Caco-2 (cell line): ENCODE results near the gene CEACAM19. TPM values are rescaled to one million over a fixed set of nuclear protein-coding genes. Genes with fewer than 3 reads are reported as not detected.
A peak's percentile ranks its signal among the peaks of the same experiment; 100 is the strongest.

Experiments used
- BruUV-seq: library from RNA; stranded (reverse); fragments of 400-500 nt; replicated peaks from 2 replicates; lab custom pipeline; 2021; lab: Mats Ljungman, UMichigan
- CTCF ChIA-PET: fragments of 300-600 bp; sonication (Branson Sonifier 250); formaldehyde crosslinking; loops from one replicate; lab custom pipeline; 2022; ENCODE audit warnings: antibody characterized with exemption; lab: Charles Lee
- POLR2A ChIA-PET: fragments of 300-600 bp; sonication (Branson Sonifier 250); formaldehyde crosslinking; loops from one replicate; lab custom pipeline; 2022; ENCODE audit warnings: antibody characterized with exemption; lab: Charles Lee
- DNase-seq, 2 experiments: peaks; one replicate each; pipeline versions ENCODE4 v3.0.0 to v3.0.0-alpha.2; 2020 to 2022
- H3K27me3 ChIP-seq: replicated peaks from 2 replicates; pipeline ENCODE4 v1.6.0; 2011; ENCODE audit warnings: low read length; ENCODE audit not compliant: control insufficient read depth, insufficient read depth
- H3K36me3 ChIP-seq: 2 replicates; pipeline ENCODE4 v1.5.1; 2011; ENCODE audit warnings: low read length; ENCODE audit not compliant: control insufficient read depth, insufficient read depth
- H3K4me1 ChIP-seq: fragments of 250-450 bp; sonication (Bioruptor Pico); 2 replicates; pipeline ENCODE4 v1.5.1; 2020; ENCODE audit warnings: mild to moderate bottlenecking
- H3K4me3 ChIP-seq: 2 replicates; pipeline ENCODE4 v1.5.1; 2011; ENCODE audit warnings: low read depth, mild to moderate bottlenecking, control low read depth, low read length
- H3K9me3 ChIP-seq: fragments of 250-450 bp; sonication (Bioruptor Pico); 2 replicates; pipeline ENCODE4 v1.5.1; 2020; ENCODE audit warnings: mild to moderate bottlenecking, moderate library complexity
- H3K27ac Mint-ChIP-seq: one replicate; pipeline ENCODE4 v1.8.0; 2022; ENCODE audit warnings: mixed read lengths; ENCODE audit not compliant: unreplicated experiment
- H3K27me3 Mint-ChIP-seq: one replicate; pipeline ENCODE4 v1.8.0; 2022; ENCODE audit warnings: mixed read lengths; ENCODE audit not compliant: insufficient read depth, unreplicated experiment
- H3K36me3 Mint-ChIP-seq: one replicate; pipeline ENCODE4 v1.8.0; 2022; ENCODE audit warnings: mild to moderate bottlenecking, mixed read lengths; ENCODE audit not compliant: insufficient read depth, unreplicated experiment
- H3K4me1 Mint-ChIP-seq: one replicate; pipeline ENCODE4 v1.8.0; 2022; ENCODE audit warnings: low read depth, mixed read lengths; ENCODE audit not compliant: unreplicated experiment
- H3K4me3 Mint-ChIP-seq: one replicate; pipeline ENCODE4 v1.8.0; 2022; ENCODE audit warnings: mild to moderate bottlenecking, moderate library complexity, mixed read lengths; ENCODE audit not compliant: unreplicated experiment
- H3K9me3 Mint-ChIP-seq: one replicate; pipeline ENCODE4 v1.8.0; 2022; ENCODE audit warnings: mixed read lengths; ENCODE audit not compliant: unreplicated experiment
- intact Hi-C: fragments of 100-400 bp; cut with micrococcal nuclease; formaldehyde crosslinking; loops from one replicate; pipeline ENCODE4 v1.10.0; 2022; ENCODE audit not compliant: unreplicated experiment
- total RNA-seq: library from RNA; stranded (reverse); gene quantifications from 2 replicates; pipeline ENCODE4 v1.2.3, GENCODE V29; 2022
- TF ChIP-seq, protein P1 (sequence below), 2 experiments: fragments of 200-600 bp in 1 of 2; IDR thresholded peaks; 1 replicate in 1 of 2; 2 replicates in 1 of 2; pipeline versions ENCODE4 v1.5.1 to v1.8.0; 2011 to 2022; ENCODE audit warnings: antibody characterized with exemption in 1 of 2, control low read depth in 1 of 2, inconsistent platforms in 1 of 2, low read depth in 1 of 2, low read length in 1 of 2, mild to moderate bottlenecking in 1 of 2, moderate library complexity in 1 of 2; ENCODE audit not compliant: insufficient read depth in 1 of 2, severe bottlenecking in 1 of 2, unreplicated experiment in 1 of 2

CEACAM19 gene
- total RNA-seq, 1 experiment from 2014 or later: 2.9 TPM

DNA sequence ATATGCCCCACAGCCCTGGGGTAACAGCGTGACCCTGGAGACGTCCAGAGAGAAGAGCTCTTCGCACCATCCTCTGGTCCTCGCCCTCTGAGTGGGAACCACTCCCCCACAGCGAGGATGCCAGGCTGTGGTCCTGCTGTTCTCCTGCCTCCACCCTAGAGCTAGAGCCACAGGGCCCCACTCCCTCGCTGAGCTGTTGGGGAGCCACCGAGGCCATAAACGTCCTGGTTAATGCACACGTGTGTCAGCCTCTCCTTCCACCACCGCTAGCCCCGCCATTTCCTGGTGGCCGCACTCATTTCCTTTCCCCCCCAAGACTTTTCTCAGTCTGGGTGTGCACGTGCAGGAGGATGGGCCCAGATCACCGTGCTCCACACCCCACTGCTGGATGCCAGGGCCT lies 39.2 kb downstream of the CEACAM19 start:
- Histone ChIP-seq H3K36me3 (no peaks in the 10 kb centered on the region), H3K27me3 (no peaks in the 10 kb centered on the region), H3K9me3 (peaks cover 10% of the 10 kb centered on the region), H3K4me1 (no peaks in the 10 kb centered on the region), H3K4me3 (no peak overlapping the region)
- Mint-ChIP-seq H3K9me3 (peaks cover 9% of the 10 kb centered on the region), H3K4me1 (peaks cover 3% of the 10 kb centered on the region), H3K4me3 (no peak overlapping the region), H3K27me3 (no peaks in the 10 kb centered on the region), H3K36me3 (peaks cover 18% of the 10 kb centered on the region), H3K27ac (peak overlapping the region; percentile 37)
- no TSS peak for BruUV-seq
- DNase-seq: no peak
- TF ChIP-seq, protein P1, sequence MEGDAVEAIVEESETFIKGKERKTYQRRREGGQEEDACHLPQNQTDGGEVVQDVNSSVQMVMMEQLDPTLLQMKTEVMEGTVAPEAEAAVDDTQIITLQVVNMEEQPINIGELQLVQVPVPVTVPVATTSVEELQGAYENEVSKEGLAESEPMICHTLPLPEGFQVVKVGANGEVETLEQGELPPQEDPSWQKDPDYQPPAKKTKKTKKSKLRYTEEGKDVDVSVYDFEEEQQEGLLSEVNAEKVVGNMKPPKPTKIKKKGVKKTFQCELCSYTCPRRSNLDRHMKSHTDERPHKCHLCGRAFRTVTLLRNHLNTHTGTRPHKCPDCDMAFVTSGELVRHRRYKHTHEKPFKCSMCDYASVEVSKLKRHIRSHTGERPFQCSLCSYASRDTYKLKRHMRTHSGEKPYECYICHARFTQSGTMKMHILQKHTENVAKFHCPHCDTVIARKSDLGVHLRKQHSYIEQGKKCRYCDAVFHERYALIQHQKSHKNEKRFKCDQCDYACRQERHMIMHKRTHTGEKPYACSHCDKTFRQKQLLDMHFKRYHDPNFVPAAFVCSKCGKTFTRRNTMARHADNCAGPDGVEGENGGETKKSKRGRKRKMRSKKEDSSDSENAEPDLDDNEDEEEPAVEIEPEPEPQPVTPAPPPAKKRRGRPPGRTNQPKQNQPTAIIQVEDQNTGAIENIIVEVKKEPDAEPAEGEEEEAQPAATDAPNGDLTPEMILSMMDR (IDR thresholded peaks at IDR 0.05; ENCODE audit: insufficient read depth in 1 of 2, low read depth in 1 of 2, low read length in 1 of 2, severe bottlenecking in 1 of 2, unreplicated experiment in 1 of 2): no peak
- intact Hi-C loops: no loop called here
- ChIA-PET CTCF (interaction anchor here (0.5 kb wide), 1 partner anchor 60 kb away, joined by 3 read pairs; no protein-coding TSS in a partner anchor), POLR2A (no interaction called here)

DNA sequence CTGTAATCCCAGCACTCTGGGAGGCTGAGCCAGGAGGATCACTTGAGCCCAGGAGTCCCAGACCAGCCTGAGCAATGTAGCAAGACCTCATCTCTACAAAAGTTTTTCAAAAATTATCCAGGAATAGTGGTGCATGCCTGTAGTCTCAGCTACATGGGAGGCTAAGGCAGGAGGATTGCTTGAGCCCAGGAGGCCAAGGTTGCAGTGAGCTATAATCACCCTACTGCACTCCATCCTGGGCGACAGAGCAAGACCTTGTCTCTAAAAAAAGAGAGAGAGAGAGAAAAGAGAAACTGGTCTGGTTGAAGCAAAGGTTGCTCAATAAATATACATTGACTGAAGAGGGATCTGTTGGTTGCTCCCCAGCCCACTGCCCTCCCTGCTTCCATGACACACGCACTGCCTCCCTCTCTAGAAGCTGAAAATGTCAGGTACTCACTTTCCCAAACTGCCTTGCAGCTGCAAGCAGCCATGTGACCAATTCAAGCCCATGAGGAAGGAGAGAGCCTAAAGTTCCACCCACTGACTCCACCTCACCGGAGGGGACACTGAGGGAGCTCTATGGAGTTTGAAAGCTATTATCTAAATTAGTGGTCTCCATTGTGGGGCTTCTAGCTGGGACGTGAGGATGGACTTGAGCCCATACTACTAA lies 41.7 kb downstream of the CEACAM19 start:
- POLR2A ChIA-PET: interaction anchor here (0.7 kb wide), 2 partner anchors 30 to 171 kb away, joined by 3 to 4 read pairs; no protein-coding TSS in a partner anchor
- DNase-seq: peak in 1 of 2 experiments; percentile 53
- intact Hi-C loops: no loop called here

DNA sequence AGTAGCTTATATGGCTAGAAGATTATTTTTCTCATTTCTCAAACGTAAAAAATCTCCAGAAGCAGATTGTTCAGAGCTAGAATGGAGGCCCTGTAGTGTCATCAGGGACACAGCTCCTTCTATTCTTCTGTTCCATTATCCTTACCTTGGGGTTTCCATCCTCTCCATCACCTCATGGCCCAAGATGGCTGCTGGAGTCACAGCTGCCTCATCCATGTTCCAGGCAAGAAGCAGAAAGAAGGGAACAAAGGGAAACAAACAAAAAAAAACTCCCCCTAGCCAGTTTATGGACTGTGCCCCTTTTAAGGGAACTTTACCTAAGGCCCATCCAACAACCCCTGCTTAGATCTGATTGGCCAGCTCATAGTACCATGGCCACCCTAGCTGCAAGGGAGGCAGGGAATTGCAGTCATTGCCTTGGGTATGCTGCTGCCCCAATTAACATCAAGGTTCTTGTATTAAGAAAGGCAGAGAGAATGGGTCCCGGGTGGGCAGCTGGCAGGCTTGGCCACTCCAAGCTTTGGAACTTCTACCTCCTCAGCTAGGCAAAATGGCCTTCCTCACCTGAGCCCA lies 43.4 kb downstream of the CEACAM19 start:
- H3K9me3 ChIP-seq: peaks cover 14% of the 10 kb centered on the region
- peaks cover 11% of the 10 kb centered on the region for H3K4me1 ChIP-seq
- Mint-ChIP-seq H3K9me3 (peaks cover 15% of the 10 kb centered on the region), H3K27ac (no peak overlapping the region), H3K4me3 (no peak overlapping the region), H3K36me3 (peaks cover 18% of the 10 kb centered on the region), H3K4me1 (peaks cover 13% of the 10 kb centered on the region), H3K27me3 (no peaks in the 10 kb centered on the region)
- TF ChIP-seq, protein P1 (IDR thresholded peaks at IDR 0.05; ENCODE audit: insufficient read depth in 1 of 2, low read depth in 1 of 2, low read length in 1 of 2, severe bottlenecking in 1 of 2, unreplicated experiment in 1 of 2): no peak
- BruUV-seq: no TSS peak
- H3K27me3 ChIP-seq: no peaks in the 10 kb centered on the region
- POLR2A ChIA-PET: no interaction called here
- no peak for DNase-seq
- no peak overlapping the region for H3K4me3 ChIP-seq
- CTCF ChIA-PET: interaction anchor here (0.6 to 1.2 kb wide), 2 partner anchors 13 to 98 kb away, joined by 3 to 4 read pairs; no protein-coding TSS in a partner anchor
- H3K36me3 ChIP-seq: no peaks in the 10 kb centered on the region
- intact Hi-C loops: no loop called here

More for the DNA sequence above, 41.7 kb downstream of the CEACAM19 start:
- peaks cover 15% of the 10 kb centered on the region for H3K9me3 Mint-ChIP-seq
- peaks cover under 1% of the 10 kb centered on the region for H3K4me1 Mint-ChIP-seq
- no peaks in the 10 kb centered on the region for H3K27me3 Mint-ChIP-seq
- H3K36me3 Mint-ChIP-seq: peaks cover 18% of the 10 kb centered on the region
- no peak overlapping the region for H3K27ac Mint-ChIP-seq
- no peak overlapping the region for H3K4me3 ChIP-seq
- no TSS peak for BruUV-seq
- TF ChIP-seq, protein P1 (IDR thresholded peaks at IDR 0.05; ENCODE audit: insufficient read depth in 1 of 2, low read depth in 1 of 2, low read length in 1 of 2, severe bottlenecking in 1 of 2, unreplicated experiment in 1 of 2): no peak
- H3K4me1 ChIP-seq: no peaks in the 10 kb centered on the region
- no peak overlapping the region for H3K4me3 Mint-ChIP-seq
- CTCF ChIA-PET: interaction anchor here (0.8 to 1.4 kb wide), 5 partner anchors 11 to 143 kb away, joined by 3 to 6 read pairs (median 4); no protein-coding TSS in a partner anchor
- peaks cover 14% of the 10 kb centered on the region for H3K9me3 ChIP-seq
- no peaks in the 10 kb centered on the region for H3K27me3 ChIP-seq
- no peaks in the 10 kb centered on the region for H3K36me3 ChIP-seq
